ENCODE results near the gene TK2. TPM values are rescaled to one million over a fixed set of nuclear protein-coding genes. Genes with fewer than 3 reads are reported as not detected.

Gene TK2
- total RNA-seq, 1 donor from 2014 or later = 21.5 TPM

GRCh38 chr16:66489818-66490217, 60.1 kb downstream of the TK2 start:
- Histone ChIP-seq H3K27ac (no peak overlapping the region), H3K9me3 (no peaks in the 10 kb centered on the region), H3K4me1 (peaks cover 8 to 20% of the 10 kb centered on the region in 2 donors), H3K36me3 (no peaks in the 10 kb centered on the region), H3K27me3 (no peaks in the 10 kb centered on the region), H3K4me3 (no peak overlapping the region)
- intact Hi-C loops (cut with DNase I) = no loop called here
- no peak for TF ChIP-seq CTCF (IDR thresholded peaks at IDR 0.05)
- peak in 1 of 2 donors; percentile 52 for DNase-seq (ENCODE audit: low spot score in 2 of 2)

GRCh38 chr16:66489385-66489784, 60.5 kb downstream of the TK2 start:
- H3K27ac ChIP-seq = no peak overlapping the region
- intact Hi-C loops (cut with DNase I) = no loop called here
- H3K4me3 ChIP-seq = no peak overlapping the region
- no peaks in the 10 kb centered on the region for H3K27me3 ChIP-seq
- H3K36me3 ChIP-seq = no peaks in the 10 kb centered on the region
- peaks cover 8 to 20% of the 10 kb centered on the region in 2 donors for H3K4me1 ChIP-seq
- no peaks in the 10 kb centered on the region for H3K9me3 ChIP-seq
- DNase-seq (ENCODE audit: low spot score in 2 of 2) = peak in 1 of 2 donors; percentile 48
- TF ChIP-seq CTCF (IDR thresholded peaks at IDR 0.05) = no peak

GRCh38 chr16:66488505-66488904, 61.4 kb downstream of the TK2 start:
- H3K27me3 ChIP-seq = no peaks in the 10 kb centered on the region
- no peaks in the 10 kb centered on the region for H3K9me3 ChIP-seq
- peak overlapping the region in 1 of 2 donors; percentile 76 for H3K27ac ChIP-seq
- no peak overlapping the region for H3K4me3 ChIP-seq
- no peak for DNase-seq (ENCODE audit: low spot score in 2 of 2)
- no peak for TF ChIP-seq CTCF (IDR thresholded peaks at IDR 0.05)
- intact Hi-C loops (cut with DNase I) = no loop called here
- H3K36me3 ChIP-seq = no peaks in the 10 kb centered on the region
- H3K4me1 ChIP-seq = peaks cover 8 to 20% of the 10 kb centered on the region in 2 donors

GRCh38 chr16:66487580-66488275, 62.2 kb downstream of the TK2 start:
- intact Hi-C loops (cut with DNase I) = loop anchor here (2.0 kb wide), 1 partner anchor 29 kb away; no protein-coding TSS in a partner anchor
- Histone ChIP-seq H3K4me1 (peaks cover 8 to 20% of the 10 kb centered on the region in 2 donors), H3K27me3 (no peaks in the 10 kb centered on the region), H3K36me3 (no peaks in the 10 kb centered on the region), H3K27ac (peak overlapping the region; percentile 75 to 76), H3K4me3 (no peak overlapping the region), H3K9me3 (no peaks in the 10 kb centered on the region)
- TF ChIP-seq CTCF (IDR thresholded peaks at IDR 0.05) = no peak
- peak in 1 of 2 donors; percentile 34 for DNase-seq (ENCODE audit: low spot score in 2 of 2)

- no peaks in the 10 kb centered on the region for H3K9me3 ChIP-seq
Observed at GRCh38 chr16:66486773-66487579, 62.9 kb downstream of the TK2 start.

More at GRCh38 chr16:66486773-66487579, 62.9 kb downstream of the TK2 start:
- peaks cover 8 to 20% of the 10 kb centered on the region in 2 donors for H3K4me1 ChIP-seq
- DNase-seq (ENCODE audit: low spot score in 2 of 2) = peak in 1 of 2 donors; percentile 82
- H3K4me3 ChIP-seq = no peak overlapping the region
- no peak for TF ChIP-seq CTCF (IDR thresholded peaks at IDR 0.05)
- intact Hi-C loops (cut with DNase I) = loop anchor here (2.0 kb wide), 1 partner anchor 30 kb away; no protein-coding TSS in a partner anchor
- no peaks in the 10 kb centered on the region for H3K27me3 ChIP-seq
- H3K27ac ChIP-seq = peak overlapping the region; percentile 75 to 76
- H3K36me3 ChIP-seq = no peaks in the 10 kb centered on the region

All from ascending aorta (tissue), 2 donors.